Ramos (cell line): ENCODE data around the gene KRTAP10-7.
"Not testable (repeated sequence)": the region's sequence is repeated elsewhere in the genome, so short reads cannot be mapped to it uniquely, and the experiment has no call there.

ENCODE experiments used
- in situ Hi-C: fragments of 300-500 bp; cut with MboI; formaldehyde crosslinking; loops from one replicate; pipeline ENCODE4 v1.14.3; 2022; ENCODE audit warnings: low sequenced_read_pairs; ENCODE audit not compliant: unreplicated experiment

Gene KRTAP10-7

GRCh38 chr21:44609193-44609592 is 8.8 kb downstream of the KRTAP10-7 start:
- in situ Hi-C loops = no loop called here

DNA sequence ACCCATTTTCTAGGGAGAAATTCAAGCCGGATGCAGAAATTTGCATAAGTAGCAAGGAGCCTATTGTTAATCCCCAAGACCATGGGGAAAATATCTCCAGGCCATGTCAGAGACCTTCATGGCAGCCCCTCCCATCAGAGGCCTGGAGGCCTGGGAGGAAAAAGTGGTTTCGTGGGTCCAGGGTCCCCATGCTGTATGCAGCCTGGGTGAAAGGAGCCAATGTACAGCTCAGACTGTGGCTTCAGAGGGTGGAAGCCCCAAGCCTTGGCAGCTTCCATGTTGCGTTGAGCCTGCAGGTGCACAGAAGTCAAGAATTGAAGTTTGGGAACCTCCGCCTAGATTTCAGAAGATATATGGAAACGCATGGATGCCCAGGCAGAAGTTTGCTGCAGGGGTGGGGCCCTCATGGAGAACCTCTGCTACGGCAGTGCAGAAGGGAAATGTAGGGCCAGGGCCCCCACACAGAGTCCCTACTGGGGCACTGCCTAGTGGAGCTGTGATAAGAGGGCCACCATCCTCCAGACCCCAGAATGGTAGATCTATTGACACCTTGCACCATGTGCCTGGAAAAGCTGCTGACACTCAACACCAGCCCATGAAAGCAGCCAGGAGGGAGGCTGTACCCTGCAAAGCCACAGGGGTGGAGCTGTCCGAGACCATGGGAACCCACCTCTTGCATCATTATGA is 9.9 kb downstream of the KRTAP10-7 start:
- in situ Hi-C loops = not testable (repeated sequence)

- in situ Hi-C loops = no loop called here
Measured at GRCh38 chr21:44611551-44611950, 11.2 kb downstream of the KRTAP10-7 start.

DNA sequence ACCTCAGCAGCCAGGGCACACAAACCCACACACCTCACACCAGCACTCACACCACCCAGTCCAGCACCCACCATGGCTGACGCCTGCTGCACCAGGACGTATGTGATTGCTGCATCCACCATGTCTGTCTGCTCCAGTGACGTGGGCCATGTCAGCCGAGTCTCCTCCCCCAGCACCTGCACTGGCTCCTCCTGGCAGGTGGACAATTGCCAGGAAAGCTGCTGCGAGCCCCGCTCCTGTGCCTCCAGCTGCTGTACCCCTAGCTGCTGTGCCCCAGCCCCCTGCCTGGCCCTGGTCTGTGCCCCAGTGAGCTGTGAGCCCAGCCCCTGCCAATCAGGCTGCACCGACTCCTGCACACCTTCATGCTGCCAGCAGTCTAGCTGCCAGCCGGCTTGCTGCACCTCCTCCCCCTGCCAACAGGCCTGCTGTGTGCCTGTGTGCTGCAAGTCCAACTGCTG is 11.7 kb downstream of the KRTAP10-7 start, which contains the start of gene KRTAP10-8:
Gene KRTAP10-8 (plus strand): TSS at position 51 of the 458 bp plus-strand sequence. CDS start 22 bp downstream, at position 73.
- in situ Hi-C loops = no loop called here

DNA sequence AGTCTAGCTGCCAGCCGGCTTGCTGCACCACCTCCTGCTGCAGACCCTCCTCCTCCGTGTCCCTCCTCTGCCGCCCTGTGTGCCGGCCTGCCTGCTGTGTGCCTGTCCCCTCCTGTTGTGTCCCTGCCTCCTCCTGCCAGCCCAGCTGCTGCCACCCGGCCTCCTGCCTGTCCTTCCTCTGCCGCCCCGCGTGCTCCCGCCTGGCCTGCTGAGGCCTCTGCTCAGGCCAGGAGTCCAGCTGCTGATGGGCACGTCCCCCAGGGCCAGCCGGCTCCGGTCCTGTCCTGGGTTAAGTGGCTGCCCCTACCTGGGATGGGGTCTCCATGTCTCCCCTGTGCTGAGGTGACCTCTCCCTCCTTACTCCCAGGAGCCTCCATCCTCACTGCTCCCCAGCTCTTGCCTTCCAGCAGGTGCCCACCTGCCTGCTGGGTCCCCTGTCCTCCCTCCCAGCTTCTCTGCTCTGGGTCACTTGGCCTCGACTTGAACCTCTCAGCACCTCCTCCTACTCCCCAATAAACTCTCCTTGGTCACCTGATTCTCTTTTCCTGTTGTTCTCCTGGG is 12.4 kb downstream of the KRTAP10-7 start:
- in situ Hi-C loops = no loop called here

GRCh38 chr21:44613386-44614155 is 13.2 kb downstream of the KRTAP10-7 start:
- in situ Hi-C loops = no loop called here

- in situ Hi-C loops = no loop called here
Measured at GRCh38 chr21:44614161-44614631, 13.8 kb downstream of the KRTAP10-7 start.

DNA sequence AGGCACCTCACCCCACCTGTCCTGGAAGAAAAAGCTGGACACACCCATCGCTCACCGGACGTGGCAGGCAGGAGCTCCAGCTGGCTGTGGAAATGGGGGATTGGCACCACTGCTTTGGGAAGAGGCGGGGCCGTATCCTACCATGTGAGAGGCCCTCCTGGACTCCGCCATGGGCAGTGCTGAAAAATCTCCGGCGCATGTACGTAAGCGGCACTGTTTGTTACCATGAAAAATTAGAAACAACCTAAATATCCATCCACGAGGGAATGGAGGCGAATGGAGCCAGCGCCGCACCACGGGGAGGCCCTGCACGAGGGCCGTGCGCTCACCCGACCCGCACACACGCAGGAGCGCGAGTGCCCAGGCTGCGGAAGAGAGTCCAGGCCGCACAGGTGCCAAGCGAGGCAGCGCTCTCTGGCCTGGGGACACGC is 14.6 kb downstream of the KRTAP10-7 start:
- in situ Hi-C loops = no loop called here

GRCh38 chr21:44615466-44615865 is 15.1 kb downstream of the KRTAP10-7 start:
- in situ Hi-C loops = no loop called here

DNA sequence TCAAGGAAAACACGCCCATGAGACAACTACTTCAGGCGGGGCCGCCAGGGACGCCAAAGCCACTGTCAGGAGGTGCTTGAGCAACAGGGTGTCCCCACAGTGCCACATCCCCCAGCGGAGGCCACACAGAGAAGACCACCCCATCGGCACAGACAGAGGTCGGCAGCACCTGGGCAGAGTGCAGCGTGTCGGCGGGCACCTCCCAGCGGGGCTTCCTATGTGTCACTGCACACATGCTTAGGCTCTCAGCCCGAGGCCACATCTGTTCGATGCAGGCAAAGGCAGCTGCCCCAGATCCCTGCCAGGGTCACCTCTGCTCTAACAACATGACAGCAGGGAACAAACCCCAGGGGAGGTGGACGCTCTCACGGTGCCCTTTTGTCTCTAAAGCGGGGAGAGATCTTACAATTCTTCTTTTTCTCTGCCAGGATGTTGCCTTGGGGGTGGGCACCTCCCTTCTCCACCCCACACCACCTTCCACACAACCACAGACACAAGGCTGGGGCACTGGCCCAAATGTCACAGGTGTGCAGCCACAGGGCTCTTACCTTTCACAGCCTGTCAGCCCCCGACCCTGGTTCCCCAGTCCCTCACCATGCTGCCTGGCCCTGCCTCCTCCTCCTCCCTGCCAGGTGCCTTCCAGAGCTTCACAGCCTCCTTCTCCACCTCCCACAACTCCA is 15.7 kb downstream of the KRTAP10-7 start:
- in situ Hi-C loops = no loop called here

DNA sequence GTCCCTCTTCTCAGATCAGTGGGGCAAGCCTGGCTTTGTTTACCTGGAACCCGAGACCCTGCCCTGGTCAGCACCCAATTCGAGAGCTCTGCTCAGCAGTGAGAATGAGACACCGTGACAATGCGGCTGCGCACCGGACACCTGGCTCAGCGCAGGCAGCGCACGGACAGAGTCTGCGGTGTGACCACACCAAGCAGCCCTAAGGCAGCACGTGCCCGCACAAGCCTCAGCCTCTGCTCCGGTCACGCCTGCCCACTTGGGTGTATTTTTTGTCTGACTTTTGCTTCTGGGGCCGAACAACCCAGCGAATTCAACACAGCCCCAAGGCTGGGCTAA is 16.2 kb downstream of the KRTAP10-7 start:
- in situ Hi-C loops = no loop called here

GRCh38 chr21:44617071-44617501 is 16.7 kb downstream of the KRTAP10-7 start:
- in situ Hi-C loops = no loop called here

DNA sequence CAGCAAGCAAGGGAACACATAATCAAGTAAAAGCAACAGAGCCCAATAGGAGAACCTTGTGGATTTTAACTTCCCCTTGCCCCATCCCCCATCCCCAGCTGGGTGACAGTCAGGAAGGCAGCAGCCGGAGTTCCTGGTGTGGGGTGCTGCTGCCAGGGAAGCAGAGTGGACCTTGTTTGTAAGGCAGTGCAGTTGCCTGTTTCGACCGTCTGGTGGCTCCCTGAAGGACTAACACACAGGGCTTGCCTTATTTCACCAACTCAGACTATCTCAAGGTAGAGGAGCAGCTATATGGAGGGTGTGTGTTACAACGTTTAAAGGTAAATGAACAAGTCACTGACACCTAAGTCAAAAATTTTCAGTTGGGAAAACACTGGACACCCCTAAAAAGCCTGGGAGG is 18.1 kb downstream of the KRTAP10-7 start:
- in situ Hi-C loops = no loop called here

GRCh38 chr21:44618909-44619308 is 18.5 kb downstream of the KRTAP10-7 start:
- in situ Hi-C loops = no loop called here

DNA sequence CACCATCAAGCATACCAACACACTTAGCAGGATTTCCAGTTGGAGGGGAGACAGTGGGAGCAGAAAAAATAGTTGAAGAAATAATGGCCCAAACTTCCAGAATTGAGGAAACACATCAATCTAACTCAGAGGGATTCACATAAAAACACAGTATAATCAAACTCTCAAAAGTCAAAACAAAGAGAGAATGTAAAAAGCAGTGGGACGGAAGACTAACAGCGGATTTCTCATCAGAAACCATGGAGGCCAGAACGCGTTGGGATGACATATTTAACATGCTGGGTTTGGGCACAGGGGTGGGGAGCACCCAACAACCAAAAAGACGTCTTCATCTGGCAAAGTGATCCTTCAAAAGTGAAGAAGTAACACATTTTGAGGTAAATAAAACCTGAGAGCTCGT is 19.5 kb downstream of the KRTAP10-7 start:
- in situ Hi-C loops = no loop called here

- in situ Hi-C loops = no loop called here
Measured at GRCh38 chr21:44623575-44623974, 23.2 kb downstream of the KRTAP10-7 start.

DNA sequence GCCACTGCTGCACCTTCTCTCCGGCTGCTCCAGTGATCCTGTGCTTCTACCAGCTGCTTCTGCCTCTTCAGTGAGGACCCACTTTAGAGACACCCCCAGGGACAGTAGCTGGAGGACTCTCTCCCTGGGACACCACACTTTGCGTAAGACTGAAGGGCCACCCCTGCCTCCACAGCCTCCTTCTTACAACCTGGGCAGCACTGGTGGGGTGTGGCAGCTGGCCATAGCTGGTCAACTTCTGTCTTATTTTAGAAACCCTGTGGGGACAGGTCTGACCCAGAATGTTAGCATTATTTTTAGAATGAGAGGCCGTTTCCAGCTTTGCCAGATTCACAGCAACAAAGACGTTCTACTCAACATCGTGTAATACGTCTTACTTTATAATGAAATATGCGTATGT is 25.4 kb downstream of the KRTAP10-7 start:
- in situ Hi-C loops = no loop called here

GRCh38 chr21:44626262-44626661 is 25.9 kb downstream of the KRTAP10-7 start:
- in situ Hi-C loops = no loop called here

DNA sequence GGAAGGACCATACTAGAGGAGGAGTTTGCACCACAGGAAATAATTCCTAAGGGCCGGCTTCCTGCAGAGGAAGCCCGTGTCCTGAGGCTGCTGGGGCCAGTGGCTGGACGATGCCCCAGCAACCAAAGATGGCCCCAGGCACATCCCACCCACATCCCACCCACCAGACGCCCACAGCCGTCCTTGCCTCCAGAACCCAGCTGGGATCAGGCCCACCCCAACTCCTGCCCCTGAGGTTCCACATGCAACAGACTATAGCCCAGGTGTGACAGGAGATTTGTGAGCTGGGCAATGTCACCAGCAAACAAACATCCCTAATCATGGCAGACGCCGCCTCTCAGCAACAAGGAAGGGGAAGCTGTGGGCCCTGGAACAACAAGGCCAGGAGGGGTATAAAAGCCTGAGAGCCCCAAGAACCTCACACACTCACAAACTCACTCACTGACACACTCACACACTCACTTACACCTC is 26.3 kb downstream of the KRTAP10-7 start, which contains the start of gene KRTAP10-9:
Gene KRTAP10-9 (plus strand): TSS at position 421 of the 471 bp plus-strand sequence. CDS start 79 bp downstream, outside the sequence.
- in situ Hi-C loops = no loop called here

- in situ Hi-C loops = not testable (repeated sequence)
Measured at GRCh38 chr21:44627181-44627822, 26.9 kb downstream of the KRTAP10-7 start.
